ENCODE measurements around the gene KCNH4. TPM values are rescaled to one million over a fixed set of nuclear protein-coding genes. Genes with fewer than 3 reads are reported as not detected.

Gene KCNH4
- total RNA-seq, 1 donor from 2014 or later, result 0.25 TPM

DNA sequence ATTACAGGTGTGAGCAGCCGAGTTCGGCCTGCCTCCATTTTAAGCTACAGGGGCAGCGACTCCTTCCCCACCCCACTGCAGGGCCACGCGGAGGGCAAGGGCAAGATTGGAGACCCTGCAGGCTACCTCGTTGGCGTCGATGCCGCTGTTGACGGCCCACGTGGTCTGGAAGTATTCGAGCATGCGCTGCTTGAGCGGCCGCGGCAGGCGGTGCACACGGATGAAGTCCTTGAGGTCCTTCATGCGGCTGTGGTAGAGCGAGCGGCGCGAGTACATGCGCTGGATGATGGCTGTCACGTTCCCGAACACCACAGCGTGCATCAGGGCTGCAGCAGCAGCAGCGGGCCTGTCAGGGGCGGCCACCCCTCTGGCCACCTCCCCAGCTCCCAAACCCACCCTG is 11.6 kb downstream of the KCNH4 start:
- Mint-ChIP-seq H3K27ac (no peak overlapping the region), H3K27me3 (ENCODE audit: low read depth) (no peaks in the 10 kb centered on the region), H3K36me3 (no peaks in the 10 kb centered on the region), H3K4me3 (no peak overlapping the region), H3K9me3 (no peaks in the 10 kb centered on the region), H3K4me1 (peaks cover 25% of the 10 kb centered on the region)
- TF ChIP-seq, protein P1, sequence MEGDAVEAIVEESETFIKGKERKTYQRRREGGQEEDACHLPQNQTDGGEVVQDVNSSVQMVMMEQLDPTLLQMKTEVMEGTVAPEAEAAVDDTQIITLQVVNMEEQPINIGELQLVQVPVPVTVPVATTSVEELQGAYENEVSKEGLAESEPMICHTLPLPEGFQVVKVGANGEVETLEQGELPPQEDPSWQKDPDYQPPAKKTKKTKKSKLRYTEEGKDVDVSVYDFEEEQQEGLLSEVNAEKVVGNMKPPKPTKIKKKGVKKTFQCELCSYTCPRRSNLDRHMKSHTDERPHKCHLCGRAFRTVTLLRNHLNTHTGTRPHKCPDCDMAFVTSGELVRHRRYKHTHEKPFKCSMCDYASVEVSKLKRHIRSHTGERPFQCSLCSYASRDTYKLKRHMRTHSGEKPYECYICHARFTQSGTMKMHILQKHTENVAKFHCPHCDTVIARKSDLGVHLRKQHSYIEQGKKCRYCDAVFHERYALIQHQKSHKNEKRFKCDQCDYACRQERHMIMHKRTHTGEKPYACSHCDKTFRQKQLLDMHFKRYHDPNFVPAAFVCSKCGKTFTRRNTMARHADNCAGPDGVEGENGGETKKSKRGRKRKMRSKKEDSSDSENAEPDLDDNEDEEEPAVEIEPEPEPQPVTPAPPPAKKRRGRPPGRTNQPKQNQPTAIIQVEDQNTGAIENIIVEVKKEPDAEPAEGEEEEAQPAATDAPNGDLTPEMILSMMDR (IDR thresholded peaks at IDR 0.05; ENCODE audit: unreplicated experiment), result no peak
- DNase-seq (ENCODE audit: low spot score in 2 of 2, unreplicated experiment in 2 of 2), result no peak

- no peaks in the 10 kb centered on the region for H3K36me3 Mint-ChIP-seq
- no peaks in the 10 kb centered on the region for H3K9me3 Mint-ChIP-seq
- H3K4me1 Mint-ChIP-seq, result peaks cover 19% of the 10 kb centered on the region
- H3K4me3 Mint-ChIP-seq, result no peak overlapping the region
- no peak overlapping the region for H3K27ac Mint-ChIP-seq
- TF ChIP-seq, protein P1 (IDR thresholded peaks at IDR 0.05; ENCODE audit: unreplicated experiment), result no peak
- H3K27me3 Mint-ChIP-seq (ENCODE audit: low read depth), result no peaks in the 10 kb centered on the region
- no peak for DNase-seq (ENCODE audit: low spot score in 2 of 2, unreplicated experiment in 2 of 2)
Measured at GRCh38 chr17:42167807-42168206, 13.1 kb downstream of the KCNH4 start.

DNA sequence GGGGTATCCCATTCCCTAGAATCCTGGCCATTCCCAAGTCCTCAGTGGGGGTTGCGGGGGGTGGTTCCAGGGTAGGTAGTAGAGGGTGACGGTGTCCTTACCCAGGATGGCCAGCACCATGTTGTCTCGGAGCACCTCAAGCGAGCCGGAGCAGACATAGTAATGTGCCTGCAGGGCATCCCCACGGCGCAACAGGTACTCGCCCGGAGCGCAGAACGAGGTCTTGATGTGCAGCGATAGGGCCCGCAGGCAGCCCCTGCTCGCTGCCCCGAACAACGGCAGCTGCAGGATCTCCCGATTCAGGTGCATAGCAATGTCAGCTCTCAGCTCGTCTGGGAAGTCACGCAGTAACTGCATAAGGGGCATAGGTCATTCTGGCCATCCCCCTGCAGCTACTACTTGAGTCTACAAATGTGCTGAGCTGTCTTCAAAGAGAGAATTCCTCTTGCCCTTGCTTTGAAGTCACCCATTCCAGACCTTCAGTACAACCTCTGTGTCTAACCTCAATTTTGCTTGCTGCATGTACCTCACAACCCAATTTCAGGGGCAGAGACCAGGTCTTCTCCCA is 14.7 kb downstream of the KCNH4 start:
- no peaks in the 10 kb centered on the region for H3K27me3 Mint-ChIP-seq (ENCODE audit: low read depth)
- H3K36me3 Mint-ChIP-seq, result no peaks in the 10 kb centered on the region
- TF ChIP-seq, protein P1 (IDR thresholded peaks at IDR 0.05; ENCODE audit: unreplicated experiment), result no peak
- no peak for DNase-seq (ENCODE audit: low spot score in 2 of 2, unreplicated experiment in 2 of 2)
- H3K4me3 Mint-ChIP-seq, result no peak overlapping the region
- H3K9me3 Mint-ChIP-seq, result no peaks in the 10 kb centered on the region
- H3K27ac Mint-ChIP-seq, result no peak overlapping the region
- H3K4me1 Mint-ChIP-seq, result peaks cover 6% of the 10 kb centered on the region

- Mint-ChIP-seq H3K27me3 (ENCODE audit: low read depth) (no peaks in the 10 kb centered on the region), H3K9me3 (no peaks in the 10 kb centered on the region), H3K36me3 (no peaks in the 10 kb centered on the region), H3K27ac (no peak overlapping the region), H3K4me3 (no peak overlapping the region), H3K4me1 (peaks cover 4% of the 10 kb centered on the region)
- TF ChIP-seq, protein P1 (IDR thresholded peaks at IDR 0.05; ENCODE audit: unreplicated experiment), result no peak
- no peak for DNase-seq (ENCODE audit: low spot score in 2 of 2, unreplicated experiment in 2 of 2)
Measured at GRCh38 chr17:42165751-42166150, 15.2 kb downstream of the KCNH4 start.

GRCh38 chr17:42163696-42164407 is 17.1 kb downstream of the KCNH4 start:
- peaks cover 2% of the 10 kb centered on the region for H3K4me1 Mint-ChIP-seq
- no peaks in the 10 kb centered on the region for H3K36me3 Mint-ChIP-seq
- TF ChIP-seq, protein P1 (IDR thresholded peaks at IDR 0.05; ENCODE audit: unreplicated experiment), result no peak
- H3K4me3 Mint-ChIP-seq, result no peak overlapping the region
- no peaks in the 10 kb centered on the region for H3K27me3 Mint-ChIP-seq (ENCODE audit: low read depth)
- no peak overlapping the region for H3K27ac Mint-ChIP-seq
- no peaks in the 10 kb centered on the region for H3K9me3 Mint-ChIP-seq
- no peak for DNase-seq (ENCODE audit: low spot score in 2 of 2, unreplicated experiment in 2 of 2)

All from mesothelial cell of epicardium (in vitro differentiated cells).